Breast epithelium (tissue), 4 donors: ENCODE measurements around the gene TRIM15. TPM values are rescaled to one million over a fixed set of nuclear protein-coding genes. Genes with fewer than 3 reads are reported as not detected.

ENCODE experiments used
- DNase-seq, 2 donors: peaks; one replicate each; pipeline ENCODE4 v3.0.0-alpha.2; 2019; ENCODE audit warnings: low spot score in 2 of 2
- H3K27ac ChIP-seq, 2 donors: fragments of 200-600 bp; sonication (generic) in 1 of 2; one replicate each; pipeline ENCODE4 v1.5.1; 2016 to 2019; ENCODE audit warnings: mild to moderate bottlenecking in 1 of 2
- H3K27me3 ChIP-seq, 2 donors: fragments of 200-600 bp; sonication (generic) in 1 of 2; one replicate each; pipeline versions ENCODE4 v1.5.1 to v1.6.0; 2017 to 2019; ENCODE audit warnings: control low read depth in 1 of 2, mild to moderate bottlenecking in 1 of 2
- H3K36me3 ChIP-seq: fragments of 200-600 bp; one replicate; pipeline ENCODE4 v1.5.1; 2019
- H3K4me1 ChIP-seq, 2 donors: fragments of 200-600 bp; sonication (generic); one replicate each; pipeline ENCODE4 v1.5.1; 2016 to 2019; ENCODE audit warnings: control low read depth in 1 of 2
- H3K4me3 ChIP-seq, 3 donors: fragments of 200-600 bp; sonication (generic); 1 replicate in 2 of 3; 2 replicates in 1 of 3; pipeline ENCODE4 v1.5.1; 2016 to 2019; ENCODE audit warnings: mild to moderate bottlenecking in 3 of 3, moderate library complexity in 2 of 3
- H3K9me3 ChIP-seq, 2 donors: fragments of 200-600 bp; sonication (generic) in 1 of 2; one replicate each; pipeline ENCODE4 v1.5.1; 2016 to 2019; ENCODE audit warnings: control low read depth in 1 of 2
- POLR2A ChIP-seq: fragments of 450-650 bp; IDR thresholded peaks from one replicate; pipeline ENCODE4 v1.6.1; 2016; ENCODE audit warnings: antibody characterized with exemption, mild to moderate bottlenecking, moderate library complexity
- POLR2AphosphoS5 ChIP-seq, 3 donors: sonication (generic); formaldehyde crosslinking; IDR thresholded peaks; one replicate each; pipeline ENCODE4 v1.6.1; 2017; ENCODE audit warnings: antibody characterized with exemption in 3 of 3
- intact Hi-C: fragments of 100-400 bp; cut with DNase I; formaldehyde crosslinking; loops from one replicate; pipeline ENCODE4 v1.15.1; 2023; ENCODE audit warnings: low total_unique reads
- total RNA-seq, 3 donors: library from RNA; depleted of rRNA; stranded (reverse); fragments of >200 nt; gene quantifications; one replicate each; pipeline ENCODE4 v1.1.0, GENCODE V29; 2016
- TF ChIP-seq, protein P1 (sequence below), 3 donors: fragments of 450-650 bp; IDR thresholded peaks; one replicate each; pipeline ENCODE4 v1.5.1; 2016 to 2017; ENCODE audit warnings: antibody characterized with exemption in 3 of 3, mild to moderate bottlenecking in 3 of 3, moderate library complexity in 3 of 3

TRIM15 gene
- total RNA-seq, 3 donors from 2014 or later = 0.33 TPM; not detected in 2

DNA sequence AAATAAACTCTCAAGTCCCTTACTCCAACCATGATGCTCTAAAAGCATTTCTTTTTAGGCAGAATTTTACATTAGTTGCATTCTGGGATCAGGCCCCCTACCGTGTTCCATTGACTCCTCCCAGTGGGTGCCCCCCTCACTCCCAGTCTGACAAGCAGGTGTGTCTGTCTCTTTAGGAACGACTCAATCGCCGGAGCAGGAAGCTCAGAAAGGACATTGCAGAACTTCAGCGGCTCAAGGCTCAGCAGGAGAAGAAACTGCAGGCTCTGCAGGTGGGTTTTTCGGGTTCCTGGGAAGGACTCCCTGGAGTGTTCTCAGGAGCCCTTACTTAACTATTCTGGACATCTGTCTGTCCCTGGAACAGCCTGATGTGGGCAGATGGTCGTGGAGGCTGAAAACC lies 17.5 kb upstream of the TRIM15 start:
- H3K27me3 ChIP-seq = peaks cover 0 to 4% of the 10 kb centered on the region in 2 donors
- H3K4me1 ChIP-seq = no peaks in the 10 kb centered on the region
- intact Hi-C loops = no loop called here

DNA sequence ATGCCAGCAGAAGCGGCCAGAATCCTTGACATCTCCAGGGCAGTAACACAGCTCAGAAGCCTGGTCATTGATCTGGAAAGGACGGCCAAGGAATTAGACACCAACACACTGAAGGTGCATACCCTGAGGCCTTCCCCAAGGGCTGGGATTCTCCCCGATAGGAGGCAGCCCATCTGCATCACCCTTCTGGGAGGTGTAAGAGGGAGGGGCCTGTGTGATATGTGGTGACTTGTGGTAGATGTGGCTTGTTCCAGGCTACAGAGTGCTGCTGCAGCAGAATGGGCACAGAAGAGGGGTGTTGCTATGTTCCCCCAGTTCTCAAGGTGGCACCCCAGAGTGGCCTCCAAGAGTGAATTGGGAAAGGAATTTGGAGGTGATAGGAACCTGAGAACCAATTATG lies 16.2 kb upstream of the TRIM15 start:
- intact Hi-C loops = no loop called here
- Histone ChIP-seq H3K27me3 (peaks cover 0 to 4% of the 10 kb centered on the region in 2 donors), H3K27ac (no peak overlapping the region), H3K4me1 (no peaks in the 10 kb centered on the region), H3K4me3 (no peak overlapping the region), H3K9me3 (no peaks in the 10 kb centered on the region), H3K36me3 (no peaks in the 10 kb centered on the region)
- DNase-seq = no peak
- TF ChIP-seq POLR2AphosphoS5 (IDR thresholded peaks at IDR 0.05) (no peak), POLR2A (no peak)
- TF ChIP-seq, protein P1, sequence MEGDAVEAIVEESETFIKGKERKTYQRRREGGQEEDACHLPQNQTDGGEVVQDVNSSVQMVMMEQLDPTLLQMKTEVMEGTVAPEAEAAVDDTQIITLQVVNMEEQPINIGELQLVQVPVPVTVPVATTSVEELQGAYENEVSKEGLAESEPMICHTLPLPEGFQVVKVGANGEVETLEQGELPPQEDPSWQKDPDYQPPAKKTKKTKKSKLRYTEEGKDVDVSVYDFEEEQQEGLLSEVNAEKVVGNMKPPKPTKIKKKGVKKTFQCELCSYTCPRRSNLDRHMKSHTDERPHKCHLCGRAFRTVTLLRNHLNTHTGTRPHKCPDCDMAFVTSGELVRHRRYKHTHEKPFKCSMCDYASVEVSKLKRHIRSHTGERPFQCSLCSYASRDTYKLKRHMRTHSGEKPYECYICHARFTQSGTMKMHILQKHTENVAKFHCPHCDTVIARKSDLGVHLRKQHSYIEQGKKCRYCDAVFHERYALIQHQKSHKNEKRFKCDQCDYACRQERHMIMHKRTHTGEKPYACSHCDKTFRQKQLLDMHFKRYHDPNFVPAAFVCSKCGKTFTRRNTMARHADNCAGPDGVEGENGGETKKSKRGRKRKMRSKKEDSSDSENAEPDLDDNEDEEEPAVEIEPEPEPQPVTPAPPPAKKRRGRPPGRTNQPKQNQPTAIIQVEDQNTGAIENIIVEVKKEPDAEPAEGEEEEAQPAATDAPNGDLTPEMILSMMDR (IDR thresholded peaks at IDR 0.05) = no peak

More for the DNA sequence above, 17.5 kb upstream of the TRIM15 start:
- DNase-seq = no peak
- no peak overlapping the region for H3K4me3 ChIP-seq
- no peaks in the 10 kb centered on the region for H3K36me3 ChIP-seq
- TF ChIP-seq POLR2A = no peak
- TF ChIP-seq, protein P1 (IDR thresholded peaks at IDR 0.05) = no peak
- TF ChIP-seq POLR2AphosphoS5 (IDR thresholded peaks at IDR 0.05) = no peak
- H3K9me3 ChIP-seq = no peaks in the 10 kb centered on the region
- H3K27ac ChIP-seq = no peak overlapping the region

DNA sequence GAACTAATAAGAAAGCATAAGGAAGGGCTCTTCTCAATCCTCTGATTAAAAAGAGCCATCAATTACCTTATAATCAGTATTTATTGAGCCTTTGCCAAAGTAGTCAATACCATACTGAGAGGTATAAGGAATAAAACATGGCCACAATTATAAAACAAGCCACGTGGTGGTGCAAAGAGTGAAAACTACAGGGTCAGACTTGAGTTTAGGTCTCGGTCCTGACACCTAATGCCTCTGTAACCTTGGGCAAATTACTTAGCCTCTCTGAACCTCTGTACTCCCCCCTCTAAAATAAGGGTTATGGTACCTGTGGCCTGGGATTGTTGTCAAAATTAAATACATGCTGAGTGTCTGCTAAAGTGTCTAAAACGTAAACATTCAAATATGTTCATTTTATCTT lies 14.1 kb upstream of the TRIM15 start:
- Histone ChIP-seq H3K4me3 (no peak overlapping the region), H3K9me3 (no peaks in the 10 kb centered on the region), H3K4me1 (no peaks in the 10 kb centered on the region), H3K27me3 (peaks cover 0 to 4% of the 10 kb centered on the region in 2 donors), H3K27ac (no peak overlapping the region), H3K36me3 (no peaks in the 10 kb centered on the region)
- intact Hi-C loops = no loop called here
- no peak for DNase-seq
- TF ChIP-seq POLR2A (no peak), POLR2AphosphoS5 (IDR thresholded peaks at IDR 0.05) (no peak)
- TF ChIP-seq, protein P1 (IDR thresholded peaks at IDR 0.05) = no peak

DNA sequence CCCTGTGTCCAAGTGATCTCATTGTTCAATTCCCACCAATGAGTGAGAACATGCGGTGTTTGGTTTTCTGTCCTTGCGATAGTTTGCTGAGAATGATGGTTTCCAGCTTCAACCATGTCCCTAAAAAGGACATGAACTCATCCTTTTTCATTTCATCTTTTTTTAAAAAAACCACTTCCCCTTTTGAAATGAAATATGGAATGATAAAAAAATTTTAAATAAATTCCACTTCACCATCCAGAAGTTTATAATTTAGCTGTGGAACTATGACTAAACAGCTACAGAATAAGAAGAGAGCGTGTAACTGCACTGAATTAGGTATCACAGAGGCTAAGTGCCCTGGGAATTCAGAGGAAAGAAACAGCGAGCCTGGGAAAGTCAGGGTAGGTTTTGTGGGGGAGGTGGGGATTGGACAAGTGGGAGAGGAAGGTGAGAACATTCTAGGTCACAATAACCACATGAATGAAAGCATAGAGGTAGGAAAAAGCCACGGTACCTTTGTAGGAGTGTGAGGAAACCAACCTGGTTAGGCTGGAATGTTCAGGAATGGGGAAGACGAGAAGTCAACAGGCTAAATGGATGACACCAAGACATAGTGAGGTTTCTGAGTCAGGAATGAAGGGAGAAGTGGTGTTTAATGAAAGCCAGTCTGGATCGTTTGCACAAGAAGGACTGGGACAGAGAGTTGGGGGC lies 13.3 kb upstream of the TRIM15 start:
- intact Hi-C loops = no loop called here
- Histone ChIP-seq H3K9me3 (no peaks in the 10 kb centered on the region), H3K27ac (no peak overlapping the region), H3K36me3 (no peaks in the 10 kb centered on the region), H3K27me3 (peaks cover 0 to 4% of the 10 kb centered on the region in 2 donors), H3K4me3 (no peak overlapping the region), H3K4me1 (peaks cover 0 to 3% of the 10 kb centered on the region in 2 donors)
- DNase-seq = no peak
- TF ChIP-seq POLR2AphosphoS5 (IDR thresholded peaks at IDR 0.05) (no peak), POLR2A (no peak)
- TF ChIP-seq, protein P1 (IDR thresholded peaks at IDR 0.05) = no peak

DNA sequence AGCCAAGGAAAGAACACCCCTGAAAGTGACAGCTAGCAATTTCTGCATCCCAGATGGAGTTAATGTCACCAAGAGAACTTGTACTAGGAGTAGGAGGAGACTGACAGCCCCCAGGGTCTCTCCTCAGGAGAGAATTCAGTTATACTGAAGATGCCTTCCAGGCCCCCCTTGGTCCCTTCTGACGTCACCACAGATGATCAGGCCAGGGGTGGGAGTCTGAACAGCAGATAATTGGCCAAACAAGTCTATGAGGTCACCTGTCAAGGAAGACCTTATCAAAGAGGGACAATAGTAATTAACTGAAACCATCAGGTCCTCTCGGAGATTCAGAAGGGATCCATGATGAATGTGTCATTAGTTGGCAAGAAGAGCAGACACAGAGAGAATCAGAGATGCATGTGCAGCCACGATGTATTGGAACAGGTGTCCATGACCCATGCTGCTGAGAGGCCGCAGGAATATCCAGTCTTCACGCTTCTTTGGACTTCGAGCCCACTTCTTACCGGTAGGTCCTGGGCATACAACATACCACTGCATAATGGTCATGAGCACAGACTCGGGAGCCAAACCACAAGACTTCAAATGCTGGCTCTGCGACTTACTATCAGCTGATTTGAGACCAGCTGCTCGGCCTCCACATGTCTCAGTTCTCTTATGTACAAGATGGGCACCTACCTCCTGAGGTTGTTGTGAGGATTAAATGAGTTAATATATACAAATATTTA lies 12.5 kb upstream of the TRIM15 start:
- Histone ChIP-seq H3K27me3 (no peaks in the 10 kb centered on the region), H3K27ac (no peak overlapping the region), H3K4me1 (peaks cover 0 to 4% of the 10 kb centered on the region in 2 donors), H3K9me3 (no peaks in the 10 kb centered on the region), H3K4me3 (no peak overlapping the region), H3K36me3 (no peaks in the 10 kb centered on the region)
- DNase-seq = no peak
- intact Hi-C loops = no loop called here
- TF ChIP-seq POLR2A = no peak
- TF ChIP-seq, protein P1 (IDR thresholded peaks at IDR 0.05) = no peak
- no peak for TF ChIP-seq POLR2AphosphoS5 (IDR thresholded peaks at IDR 0.05)
